ENCODE results near the gene OXCT2.

The OXCT2 gene

DNA sequence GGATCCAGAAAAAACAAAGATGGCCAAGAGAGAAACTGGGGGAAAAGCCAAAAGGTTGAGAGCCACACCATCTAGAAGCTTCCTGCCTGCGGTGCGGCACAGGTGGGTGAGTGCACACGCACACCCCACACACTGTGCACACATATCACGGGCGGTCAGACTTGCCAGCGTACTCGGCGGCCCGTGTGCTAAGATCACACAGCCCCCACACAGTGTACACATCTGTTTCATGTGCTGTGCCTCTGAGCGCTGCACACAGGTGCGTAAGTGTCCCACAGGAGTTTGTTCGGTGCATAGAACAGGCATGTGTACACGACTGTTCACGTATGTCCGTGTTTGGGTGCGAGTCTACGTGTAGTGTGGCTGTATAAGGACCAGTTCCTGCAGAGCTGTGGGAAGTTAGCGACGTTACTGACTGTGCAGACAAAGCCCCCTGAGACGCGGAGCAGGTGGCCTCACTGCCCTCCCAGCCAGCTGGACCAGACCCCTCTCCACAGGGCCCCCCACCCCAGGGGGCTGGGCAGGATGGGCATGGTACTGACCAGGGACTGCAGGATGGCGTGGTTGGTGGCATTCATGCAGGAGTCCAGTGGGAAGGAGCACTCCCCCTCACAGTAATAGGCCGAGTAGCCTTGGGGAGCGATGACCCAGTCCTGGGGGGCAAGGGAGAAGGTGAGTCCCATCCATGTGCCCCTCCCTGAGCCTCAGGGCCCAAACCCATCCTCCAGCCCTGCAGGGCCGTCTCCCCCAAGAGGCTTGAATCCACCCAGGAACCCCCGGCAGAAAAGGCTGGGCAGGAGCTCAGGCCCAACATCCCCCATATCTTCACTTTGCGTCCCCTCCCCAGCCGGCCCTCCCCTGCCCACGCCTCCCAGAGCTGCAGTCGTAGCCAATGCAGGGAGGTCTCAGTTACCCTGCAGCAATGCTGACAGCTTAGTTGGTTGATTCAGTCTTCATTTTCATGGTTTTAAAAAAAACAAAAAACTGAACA, 8.3 kb downstream of the OXCT2 start:
- DNase-seq, result no peak

DNA sequence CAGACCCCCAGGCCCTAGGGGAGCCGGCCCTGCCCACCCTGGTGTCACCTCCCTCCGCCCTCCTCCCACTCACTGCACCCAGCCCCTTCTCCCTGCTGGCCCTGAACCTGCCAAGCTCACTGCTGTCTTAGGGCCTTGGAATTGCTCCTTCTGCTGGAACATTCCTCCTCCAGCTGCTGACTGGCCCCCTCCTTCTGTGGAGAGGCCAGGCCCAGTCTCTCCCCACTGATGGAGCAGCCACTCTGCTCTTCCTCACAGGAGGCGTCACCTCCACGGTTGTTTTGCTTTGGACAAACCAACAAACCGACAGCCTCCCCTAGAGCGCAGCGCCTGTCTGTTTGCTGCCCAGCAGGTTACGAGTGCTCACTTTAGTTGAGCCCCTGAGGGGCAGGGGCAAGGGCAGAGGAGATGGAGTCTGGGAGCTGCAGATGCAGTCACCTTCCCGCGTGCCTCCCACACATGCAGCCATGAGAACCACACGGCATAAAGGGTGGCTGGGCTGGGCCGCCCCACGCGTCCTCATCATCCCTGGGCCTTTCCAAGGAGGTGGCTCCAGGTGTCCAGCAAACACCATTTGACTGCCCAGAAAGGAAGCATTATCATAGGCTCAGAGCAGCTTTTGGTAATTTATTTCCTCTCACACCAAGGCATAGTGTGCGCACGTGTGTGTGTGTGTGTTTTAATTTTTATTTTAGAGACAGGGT, 9.4 kb downstream of the OXCT2 start:
- DNase-seq, result no peak

DNA sequence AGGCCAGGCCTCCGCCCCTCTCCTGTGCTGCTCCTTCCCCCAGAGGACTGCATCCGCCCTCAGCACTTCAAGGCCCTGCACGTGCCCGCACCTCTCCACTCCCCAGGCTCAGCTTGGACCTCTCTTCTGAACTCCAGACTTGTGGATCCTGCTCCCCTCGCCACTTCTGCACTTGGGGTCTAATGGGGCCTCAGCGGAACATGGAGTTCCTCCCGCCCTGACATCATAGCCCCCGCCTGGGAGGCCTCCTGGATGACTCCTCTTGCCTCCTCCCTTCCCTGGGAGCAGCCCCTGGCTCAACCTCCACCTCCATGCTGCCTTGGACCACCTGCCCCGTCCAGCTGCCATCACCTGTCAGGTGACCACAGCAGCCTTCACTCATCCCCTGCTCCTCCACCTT, 10.1 kb downstream of the OXCT2 start:
- no peak for DNase-seq

DNA sequence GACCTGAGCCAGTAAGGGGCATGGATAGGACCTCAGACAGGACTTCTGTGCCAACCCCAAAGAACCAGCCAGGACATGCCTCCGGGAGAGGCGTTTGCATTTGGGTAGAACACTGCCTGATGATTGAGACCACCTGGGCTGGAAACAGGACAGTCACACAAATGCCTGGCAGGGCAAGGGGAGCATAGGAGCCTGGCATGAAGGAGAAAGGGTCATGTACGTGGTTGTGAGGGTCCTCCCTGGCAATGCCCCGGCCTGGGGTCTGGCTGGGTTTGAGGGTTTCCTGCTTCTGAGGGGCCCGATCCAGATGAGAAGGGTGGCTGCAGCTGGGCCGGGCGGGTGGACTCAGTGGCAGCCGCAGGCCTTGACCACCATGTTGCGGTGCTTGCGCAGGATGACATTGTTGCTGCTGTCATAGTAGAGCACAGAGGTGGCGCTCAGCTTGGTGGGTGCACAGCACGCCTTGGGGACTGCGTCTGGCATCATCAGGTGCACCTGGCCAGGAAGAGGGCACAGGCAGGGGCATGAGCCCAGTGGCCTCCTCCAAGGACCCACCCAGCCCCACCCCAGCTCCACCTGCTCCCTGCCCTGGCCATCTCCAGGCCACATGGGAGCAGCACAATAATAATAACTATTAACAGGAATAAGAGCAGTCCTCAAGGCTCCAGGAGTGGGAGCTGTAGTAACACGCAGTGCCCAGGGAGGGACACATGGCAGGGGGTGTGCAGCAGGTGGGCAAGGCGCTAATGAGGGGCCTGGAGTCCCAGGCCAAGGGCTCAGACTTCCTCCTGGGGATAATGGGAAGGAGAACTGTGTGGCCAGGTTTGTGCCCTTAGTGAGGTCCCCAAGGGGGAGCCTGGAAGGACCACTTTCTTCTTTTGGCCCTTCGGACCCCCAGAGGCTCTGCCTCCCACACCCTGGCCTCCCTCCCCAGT, 10.8 kb downstream of the OXCT2 start:
- DNase-seq, result no peak

DNA sequence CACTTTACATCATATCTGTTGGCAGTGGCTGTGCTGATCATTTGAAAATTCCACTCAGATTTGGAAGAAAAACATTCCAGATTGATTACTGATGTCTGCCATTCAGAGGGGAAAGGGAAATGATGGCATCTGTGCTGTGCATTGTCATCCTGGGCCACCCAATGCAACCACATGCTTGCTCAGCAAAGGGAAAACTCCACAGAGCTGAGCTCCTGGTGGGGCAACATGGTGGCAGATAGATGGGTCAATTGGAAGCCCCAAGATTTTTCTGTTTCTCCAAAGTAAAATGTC, 11.8 kb downstream of the OXCT2 start:
- no peak for DNase-seq

DNA sequence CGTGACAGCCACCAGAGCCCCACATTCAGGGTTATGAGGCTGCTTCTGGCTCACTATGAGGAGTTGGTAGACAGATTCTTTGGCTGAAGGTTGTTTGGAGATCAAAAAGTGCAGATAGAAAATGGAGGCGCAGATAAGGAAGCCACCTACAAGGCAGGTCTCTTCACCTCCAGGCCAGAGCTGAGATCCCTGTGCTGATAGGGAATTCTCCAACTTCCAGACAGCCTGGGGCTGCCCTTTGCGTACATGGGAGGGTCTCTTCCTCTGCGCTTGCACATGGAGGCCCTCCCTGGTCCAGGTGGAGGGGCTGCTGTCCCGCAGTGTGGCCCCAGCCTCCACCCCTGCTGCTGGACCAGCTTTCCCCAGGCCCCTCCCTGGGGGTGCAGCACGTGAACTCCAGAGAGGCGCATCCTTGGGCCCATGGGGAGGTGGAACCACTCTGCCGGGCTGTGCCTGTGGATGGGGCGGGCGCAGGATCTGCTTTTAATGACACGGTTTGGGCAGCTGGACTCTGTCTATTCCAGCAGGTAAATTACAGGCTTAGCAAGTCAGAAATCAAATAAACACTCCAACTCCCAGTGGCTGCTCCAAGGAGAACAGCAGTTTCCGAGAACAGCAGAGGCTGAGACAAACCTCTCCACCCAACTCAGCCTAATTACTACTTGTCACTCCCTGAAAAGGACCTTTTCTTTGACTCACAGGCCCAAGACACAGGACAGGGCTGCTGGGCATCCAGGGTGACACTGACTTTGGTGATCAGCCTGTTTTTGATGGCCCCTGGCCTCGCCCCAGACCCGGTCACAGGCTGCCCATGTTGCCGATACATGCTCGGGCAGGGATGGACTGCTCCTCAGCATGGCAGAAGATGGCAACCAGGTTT, 12.4 kb downstream of the OXCT2 start:
- no peak for DNase-seq

DNA sequence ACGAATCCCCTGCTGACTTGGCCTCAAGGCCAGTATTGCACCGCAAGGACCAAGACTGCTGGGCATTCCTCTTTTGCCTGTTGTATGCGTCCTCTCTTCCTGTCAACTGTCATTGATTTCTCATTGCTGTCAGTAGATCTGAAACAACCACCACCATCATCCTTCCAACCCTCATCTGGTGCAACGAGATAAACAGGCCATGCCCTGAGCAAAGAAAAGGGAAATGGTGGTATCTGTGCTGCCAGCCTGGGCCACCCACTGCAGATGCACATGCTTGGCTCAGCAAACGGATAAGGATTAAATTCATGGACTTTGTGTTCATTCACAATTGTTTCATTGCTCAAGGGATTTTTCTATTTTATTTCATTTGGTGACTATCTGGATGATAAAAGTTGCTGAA, 13.6 kb downstream of the OXCT2 start:
- DNase-seq, result no peak

DNA sequence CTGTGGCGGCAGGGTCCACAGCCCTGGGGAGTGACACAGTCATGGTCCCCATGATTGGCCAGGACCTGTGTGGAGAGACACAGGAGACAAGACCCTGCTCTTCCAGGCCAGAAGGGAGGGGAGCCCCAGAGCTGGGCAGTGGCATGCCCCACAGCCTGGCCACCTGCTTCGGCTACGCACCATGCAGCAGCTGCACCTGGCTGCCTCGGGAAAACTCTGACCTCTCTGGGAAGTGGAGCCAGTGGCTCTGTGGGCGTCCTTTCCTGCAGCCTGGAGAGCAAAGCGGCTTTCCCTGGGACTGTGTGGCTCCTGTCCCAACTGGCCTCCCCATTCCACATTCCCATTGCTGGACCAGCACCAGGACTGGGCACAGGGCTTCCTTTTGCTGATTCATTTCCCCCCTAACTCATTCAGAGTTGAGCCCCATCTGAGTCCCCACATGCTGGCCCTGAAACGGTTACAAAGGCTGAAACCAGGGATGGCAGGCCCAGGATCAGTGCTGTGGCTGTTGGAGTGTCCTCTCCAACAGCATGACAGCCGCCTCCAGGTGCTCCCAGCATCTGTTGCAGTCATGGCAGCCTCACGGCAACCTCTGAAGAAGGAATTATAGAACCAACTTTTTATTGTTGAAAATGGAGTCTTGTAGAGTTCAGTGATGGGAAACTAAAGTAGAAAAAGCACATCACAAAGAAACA, 15.0 kb downstream of the OXCT2 start:
- no peak for DNase-seq

DNA sequence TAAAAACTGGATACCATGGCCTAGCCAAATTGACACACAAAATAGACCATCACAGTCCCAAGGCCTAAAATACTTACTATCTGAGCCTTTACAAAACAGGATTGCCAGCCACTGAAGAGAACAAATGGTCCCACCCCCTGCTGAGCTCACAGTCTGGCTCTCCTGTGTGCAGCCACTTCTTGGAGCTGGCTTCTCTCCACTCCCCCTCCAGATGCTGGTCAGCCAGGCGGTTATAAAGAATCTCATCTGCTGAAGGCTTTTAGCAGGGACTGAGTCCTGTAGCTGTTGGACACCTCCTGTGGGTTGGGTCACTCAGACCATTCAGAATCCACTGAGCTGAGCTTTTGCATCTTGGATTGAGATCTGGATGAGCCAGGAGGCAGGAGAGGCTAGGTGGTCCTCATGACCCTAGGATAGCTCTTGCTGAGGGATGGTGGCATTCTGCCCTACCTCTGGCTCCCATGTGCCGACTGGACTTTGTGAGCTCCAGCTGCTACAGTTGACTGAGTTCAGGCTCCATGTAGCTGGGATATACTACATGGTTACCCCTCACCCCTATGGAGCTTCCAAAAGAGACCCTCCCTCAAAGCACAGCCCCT, 16.1 kb downstream of the OXCT2 start:
- DNase-seq, result no peak

DNA sequence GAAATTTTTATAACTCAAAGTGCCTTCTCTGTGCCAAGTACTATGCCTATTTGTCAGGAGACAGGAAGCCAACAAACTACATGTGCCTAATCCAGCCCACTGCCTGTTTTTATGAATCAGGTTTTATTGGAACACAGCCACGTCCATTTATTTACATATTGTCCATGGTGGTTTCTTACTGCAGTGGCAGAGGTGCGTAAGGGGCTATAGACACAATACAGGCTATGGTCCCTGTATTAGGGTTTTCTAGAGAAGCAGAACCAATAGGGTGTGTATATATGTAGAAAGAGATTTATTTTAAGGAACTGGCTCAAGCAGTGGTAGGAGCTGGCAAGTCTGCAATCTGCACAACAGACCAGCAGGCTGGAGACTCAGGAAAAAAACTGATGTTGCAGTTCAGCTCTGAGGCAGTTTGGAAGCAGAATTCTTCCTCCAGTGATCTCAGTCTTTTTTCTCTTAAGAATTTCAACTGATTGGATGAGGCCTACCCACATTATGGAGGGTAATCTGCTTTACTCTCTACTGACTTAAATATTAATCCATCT, 17.1 kb downstream of the OXCT2 start:
- no peak for DNase-seq

DNA sequence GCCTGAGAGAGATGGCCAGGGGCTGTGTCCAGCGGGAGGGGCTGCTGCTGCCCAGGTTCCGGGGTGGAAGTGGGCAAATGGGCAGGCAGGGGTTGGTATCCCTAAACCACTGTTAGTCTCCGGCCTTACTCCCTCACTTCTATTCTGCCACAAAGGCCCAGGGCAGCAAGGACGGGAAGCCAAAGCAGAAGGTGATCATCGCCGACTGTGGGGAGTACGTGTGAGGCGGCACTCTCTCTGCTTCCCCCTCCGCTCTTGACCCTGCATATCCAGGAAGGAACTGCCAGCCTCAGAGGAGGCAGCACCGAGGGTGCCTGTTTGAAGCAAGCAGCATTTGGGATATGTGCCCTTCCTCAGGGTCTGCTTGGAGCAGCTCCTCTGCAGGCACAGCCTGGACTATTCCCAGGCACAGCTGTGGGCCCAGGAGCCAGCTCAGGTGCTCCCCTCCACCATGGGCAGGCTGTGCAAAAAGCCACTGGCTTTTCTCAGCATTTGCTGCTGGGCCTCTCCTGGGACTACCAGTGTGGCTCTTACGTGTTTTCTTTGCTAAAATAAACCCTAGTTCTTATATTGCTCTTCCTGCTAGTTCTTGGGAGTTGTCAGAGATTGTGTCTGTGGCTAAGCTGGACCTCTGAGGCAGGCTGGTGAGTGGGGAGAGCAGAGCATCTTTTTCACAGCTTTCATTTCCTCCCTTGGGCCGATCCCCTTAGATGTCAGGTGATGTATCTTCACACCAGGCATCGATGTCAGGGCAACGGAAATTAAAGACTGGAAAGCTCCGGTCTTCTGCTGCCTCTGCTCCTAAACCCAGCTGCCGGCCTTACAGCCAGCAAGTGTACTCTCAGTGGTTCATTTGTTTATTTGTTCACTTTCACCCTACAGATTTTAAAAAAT, 17.8 kb downstream of the OXCT2 start:
- no peak for DNase-seq

DNA sequence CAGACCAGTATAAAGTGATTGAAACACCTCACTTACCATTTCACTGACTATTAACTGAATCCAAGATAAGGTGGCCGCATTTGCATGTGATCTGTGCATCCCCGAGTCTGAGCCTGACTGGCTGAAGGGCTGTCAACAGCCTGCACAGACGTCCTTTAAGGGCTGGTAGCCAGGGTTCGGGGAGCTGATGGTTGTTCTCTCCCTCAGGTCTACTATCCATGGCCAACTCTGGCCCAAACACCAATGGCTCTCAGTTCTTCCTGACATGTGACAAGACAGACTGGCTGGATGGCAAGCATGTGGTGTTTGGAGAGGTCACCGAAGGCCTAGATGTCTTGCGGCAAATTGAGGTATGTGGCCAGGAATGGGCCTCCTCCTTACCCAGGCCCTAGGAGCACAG, 18.4 kb downstream of the OXCT2 start:
- DNase-seq, result no peak

DNA sequence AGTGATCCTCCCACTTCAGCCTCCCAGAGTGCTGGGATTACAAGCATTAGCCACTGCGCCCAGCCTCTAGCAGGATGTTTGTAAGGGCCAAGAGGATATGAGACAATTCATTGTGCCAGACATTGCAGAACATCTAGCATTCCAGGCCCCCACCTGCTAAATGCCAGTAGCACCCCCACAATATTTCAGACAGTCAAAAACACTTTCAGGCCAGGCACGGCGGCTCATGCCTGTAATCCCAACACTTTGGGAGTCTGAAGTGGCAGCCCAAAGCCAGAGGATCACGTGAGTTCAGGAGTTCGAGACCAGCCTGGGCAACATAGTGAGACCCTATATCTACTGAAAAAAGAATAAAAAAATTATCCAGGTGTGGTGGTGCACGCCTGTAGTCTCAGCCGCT, 19.6 kb downstream of the OXCT2 start:
- no peak for DNase-seq

DNA sequence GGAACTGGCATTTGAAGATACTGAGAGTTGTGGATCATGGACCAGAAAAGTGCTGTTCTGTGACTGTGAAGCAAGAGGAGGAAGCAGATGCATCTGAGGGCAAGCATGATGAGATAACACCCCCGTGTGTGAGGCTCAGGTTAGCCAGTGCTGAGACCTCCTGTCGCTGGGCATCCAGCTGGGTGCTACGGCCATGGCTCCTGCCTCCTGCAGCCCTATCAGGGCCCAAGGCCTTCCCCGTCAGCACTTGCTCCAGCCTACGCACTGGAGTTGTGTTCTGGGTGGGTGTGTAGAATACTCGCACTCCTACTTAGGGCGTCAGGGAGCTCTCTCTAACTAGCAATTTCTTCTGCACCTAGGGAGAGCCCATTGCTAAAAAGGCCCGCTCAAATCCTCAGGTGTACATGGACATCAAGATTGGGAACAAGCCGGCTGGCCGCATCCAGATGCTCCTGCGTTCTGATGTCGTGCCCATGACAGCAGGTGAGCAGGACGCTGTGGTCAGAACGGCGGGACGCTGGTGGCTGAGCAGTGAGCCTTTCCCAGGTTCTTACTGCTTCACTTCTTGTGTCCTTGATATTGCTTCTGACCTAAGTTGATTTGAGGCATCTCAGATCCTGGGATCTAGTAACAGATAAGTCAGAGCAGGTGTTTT, 26.0 kb downstream of the OXCT2 start:
- no peak for DNase-seq

DNA sequence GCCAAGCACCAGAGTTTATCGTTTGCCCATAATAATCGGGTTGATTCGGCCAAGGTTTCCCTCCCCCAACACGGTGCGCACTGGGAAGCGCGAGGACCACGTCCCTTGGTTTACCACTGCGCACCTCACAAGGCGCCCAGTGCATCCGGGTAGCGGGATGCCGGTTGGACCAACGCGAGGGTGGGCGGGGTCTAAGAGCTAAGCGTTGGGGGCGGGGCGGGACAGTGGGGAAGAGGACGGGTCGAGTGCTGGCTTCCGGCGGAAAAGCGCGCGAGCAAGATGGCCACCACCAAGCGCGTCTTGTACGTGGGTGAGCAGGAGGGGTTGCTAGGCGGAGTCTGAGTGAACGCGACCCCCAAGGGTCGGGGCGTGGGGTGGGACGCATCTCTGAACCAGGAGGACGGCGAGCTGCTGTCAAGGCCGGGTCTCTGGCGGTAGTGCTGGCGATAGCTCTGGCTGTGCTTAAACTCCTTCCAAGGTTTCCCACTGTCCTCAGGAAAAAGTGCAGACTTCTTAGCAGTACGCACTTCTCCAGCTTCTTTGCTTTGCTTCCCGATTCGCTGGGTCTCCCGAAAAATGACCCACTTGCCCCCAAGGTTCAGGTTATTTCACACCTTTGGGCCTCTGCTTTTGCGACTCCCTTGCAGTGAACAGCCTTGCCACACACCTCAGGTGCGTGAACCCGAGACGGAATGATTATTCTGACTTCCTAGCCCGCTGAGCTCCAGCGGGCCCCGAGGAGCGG, 32.4 kb downstream of the OXCT2 start, which contains the start of gene PPIE:
TSS of gene PPIE (plus strand) at position 261 of the 745 bp plus-strand sequence. CDS start at position 280, 19 bp downstream.
- DNase-seq, result peak; percentile 90 to 96

DNA sequence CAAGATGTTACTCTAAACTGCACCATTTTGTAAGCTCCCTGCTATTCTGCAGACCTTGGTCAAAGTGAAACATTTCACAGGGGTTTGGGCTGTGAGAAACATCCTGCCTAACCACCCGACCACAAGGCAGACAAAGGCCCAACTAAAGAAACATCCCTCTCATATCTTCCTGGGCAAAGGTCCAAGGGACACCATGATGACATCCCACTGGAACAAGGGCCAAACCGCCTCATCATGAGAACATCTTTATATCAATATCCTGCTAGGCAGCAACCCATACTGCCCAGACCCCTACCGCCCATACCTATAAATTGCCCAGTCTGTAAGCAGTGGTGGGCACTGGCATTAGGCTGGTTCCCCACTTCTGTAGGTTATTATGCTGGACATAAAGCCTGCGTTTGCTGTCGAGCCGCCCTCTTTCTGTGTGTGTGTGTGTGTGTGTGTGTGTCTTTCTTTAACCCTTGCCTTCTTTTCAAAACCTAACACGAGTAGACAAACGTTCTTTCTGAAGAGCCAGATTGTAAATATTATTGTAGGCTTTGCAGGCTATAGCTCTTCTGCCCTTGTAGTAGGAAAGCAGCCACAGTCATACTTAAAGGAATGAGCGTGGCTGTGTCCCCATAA, 33.5 kb downstream of the OXCT2 start:
- no peak for DNase-seq

DNA sequence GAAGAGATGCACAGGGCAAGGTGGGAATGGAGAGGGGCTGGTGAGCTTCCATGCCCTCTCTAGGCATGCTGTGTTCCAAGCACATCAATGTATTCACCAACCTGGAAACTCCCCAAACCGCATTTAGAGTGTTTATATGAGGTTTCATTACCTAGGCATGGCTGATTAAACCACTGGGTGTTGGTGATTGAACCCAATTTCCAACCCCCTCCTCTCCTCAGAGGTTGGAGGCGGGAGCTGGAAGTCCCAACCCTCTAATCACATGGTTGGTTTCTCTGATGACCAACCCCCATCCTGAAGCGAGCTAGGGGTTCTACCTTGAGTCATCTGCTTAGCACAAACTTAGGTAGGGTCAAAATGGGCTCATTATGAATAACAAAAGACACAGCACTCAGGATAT, 35.4 kb downstream of the OXCT2 start:
- no peak for DNase-seq

DNA sequence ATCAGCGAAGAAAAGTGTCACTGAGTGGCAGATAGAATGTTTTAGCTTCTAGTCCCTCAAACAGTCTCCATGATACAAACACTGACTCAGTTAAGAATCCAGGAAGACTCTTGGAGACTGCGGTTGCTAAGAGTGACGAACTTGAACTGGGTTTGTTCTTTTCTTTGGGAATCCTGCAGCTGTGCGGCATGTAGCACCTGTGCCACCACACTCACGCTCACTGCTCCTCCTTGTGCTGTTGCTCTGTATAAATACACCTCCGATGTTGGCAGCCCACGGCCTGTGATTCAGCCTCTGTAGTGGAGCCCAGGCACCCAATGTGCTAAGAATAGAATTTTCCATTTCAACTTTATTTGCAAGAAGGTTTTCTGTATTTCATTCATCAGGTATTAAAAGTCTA, 38.0 kb downstream of the OXCT2 start:
- no peak for DNase-seq
